ENCODE data around the gene SAMD4A.

GRCh38 chr14:54609576-54609975 is 42.6 kb downstream of the SAMD4A start:
- no peak for TF ChIP-seq CTCF (IDR thresholded peaks at IDR 0.05)
- no peak for TF ChIP-seq POLR2A (IDR thresholded peaks at IDR 0.05)
